NCI-H1105 treated with DMSO at 0.1 percent for 48 hours (cell line): ENCODE measurements around the gene NELL2.

ENCODE experiments used
- DNase-seq: peaks from one replicate; lab custom pipeline; 2025; lab: John Stamatoyannopoulos, UW

NELL2 gene

DNA sequence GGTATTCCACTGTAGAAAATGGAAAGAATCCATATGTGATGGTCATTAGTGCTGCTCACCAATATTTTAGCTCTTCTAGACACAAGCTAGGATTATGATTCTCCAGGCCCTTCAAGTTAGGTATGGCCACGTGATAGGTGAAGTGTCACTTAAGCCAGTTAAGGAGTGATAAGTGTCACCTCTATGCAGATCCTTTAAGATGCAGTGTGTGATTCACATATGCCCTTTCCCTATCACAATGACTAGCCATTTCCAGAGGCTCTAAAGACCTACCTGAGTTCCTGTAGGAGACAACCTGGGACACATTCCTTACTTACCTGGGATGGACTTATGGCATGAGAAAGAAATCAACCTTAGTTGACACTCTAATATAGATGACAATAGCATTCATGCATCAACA is 343.2 kb downstream of the NELL2 start:
- DNase-seq, result no peak

DNA sequence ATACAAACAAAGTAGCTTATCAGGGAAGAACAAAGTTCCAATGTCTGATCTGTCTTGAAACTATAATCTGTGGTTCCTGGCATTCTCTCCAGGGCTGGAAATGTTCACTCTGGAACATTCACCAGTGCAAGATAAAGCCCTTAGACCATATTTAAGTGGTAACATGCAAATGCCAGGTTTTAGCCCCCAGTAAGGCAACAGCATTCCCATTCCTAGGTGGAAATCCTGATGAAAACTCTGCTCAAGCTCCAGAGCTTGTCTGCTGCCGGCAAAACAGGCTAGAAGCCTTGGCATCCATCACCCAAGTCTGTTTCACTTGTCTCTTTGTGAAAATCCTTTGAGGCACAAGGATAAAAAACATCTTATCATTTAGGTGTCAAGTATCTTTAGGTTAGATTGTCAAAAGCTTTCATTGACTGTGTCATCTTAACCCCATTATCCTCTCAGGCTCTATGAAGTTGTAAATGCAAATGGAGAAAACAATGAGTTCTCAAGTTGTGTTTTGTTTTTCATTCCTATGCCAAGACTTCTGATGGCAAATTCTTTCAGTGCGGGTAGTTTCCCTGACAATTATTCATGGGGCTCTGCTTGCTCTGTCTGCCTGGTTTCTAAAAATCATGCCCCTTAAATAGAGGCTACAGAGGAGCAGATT is 344.7 kb downstream of the NELL2 start:
- DNase-seq, result no peak

- DNase-seq, result no peak
These were observed 349.4 kb downstream of the NELL2 start for GRCh38 chr12:44526655-44527182.

DNA sequence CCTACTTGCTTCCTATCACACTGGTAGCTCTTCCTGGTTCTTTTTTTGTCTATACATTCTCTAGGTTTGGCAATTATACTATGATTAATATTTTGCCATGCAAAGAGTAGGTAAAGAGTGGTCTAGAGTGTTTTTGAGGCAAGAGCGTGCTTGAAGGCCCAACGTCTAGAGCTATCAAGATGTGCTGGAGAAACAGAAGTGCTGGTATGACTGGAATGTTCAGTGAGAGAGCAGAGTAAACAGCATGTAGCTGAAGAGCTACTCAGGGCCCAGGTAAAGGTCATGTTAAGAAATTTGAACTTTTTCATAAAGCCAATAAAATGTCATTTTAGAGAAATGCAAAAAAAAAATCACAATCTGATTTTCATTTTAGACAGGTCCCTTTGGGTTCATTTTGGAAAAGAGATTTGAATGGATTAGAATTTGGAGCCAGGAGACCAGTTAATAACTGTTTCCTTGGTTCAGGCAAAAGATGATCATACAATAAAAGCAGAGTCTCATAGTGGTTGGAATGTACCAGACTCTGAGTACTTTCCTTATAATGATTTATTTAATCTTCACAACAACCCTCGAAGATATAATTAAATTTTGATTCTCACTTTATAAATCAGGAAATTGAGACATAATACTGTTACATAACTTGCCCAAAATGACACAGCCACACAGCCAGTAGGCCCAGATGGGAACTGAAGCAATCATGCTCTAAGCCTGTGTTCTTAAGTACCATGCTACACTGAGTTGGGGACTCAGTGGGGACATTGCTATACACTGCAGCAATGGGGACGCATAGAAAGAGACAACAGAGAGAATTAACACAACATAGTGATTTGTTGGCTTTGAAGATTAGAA is 350.1 kb downstream of the NELL2 start:
- no peak for DNase-seq

DNA sequence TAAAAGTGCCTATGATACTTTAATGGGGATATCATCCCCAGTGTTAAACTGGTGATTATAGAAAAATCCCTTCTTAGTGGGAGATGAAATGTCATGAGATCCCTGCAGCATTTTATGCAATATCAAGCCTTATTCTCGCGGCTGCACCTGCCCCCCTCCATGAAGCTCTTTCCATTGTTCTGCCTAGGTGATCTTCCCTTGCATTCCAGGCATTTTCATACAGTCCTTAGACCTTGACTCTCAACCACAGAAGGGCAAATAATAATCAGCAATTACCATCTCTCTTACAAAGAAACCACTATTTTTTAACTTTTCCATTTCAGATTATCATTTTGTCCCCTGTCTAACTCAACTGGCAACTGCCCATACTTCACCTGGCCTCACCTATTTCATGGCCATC is 352.3 kb downstream of the NELL2 start:
- DNase-seq, result no peak

DNA sequence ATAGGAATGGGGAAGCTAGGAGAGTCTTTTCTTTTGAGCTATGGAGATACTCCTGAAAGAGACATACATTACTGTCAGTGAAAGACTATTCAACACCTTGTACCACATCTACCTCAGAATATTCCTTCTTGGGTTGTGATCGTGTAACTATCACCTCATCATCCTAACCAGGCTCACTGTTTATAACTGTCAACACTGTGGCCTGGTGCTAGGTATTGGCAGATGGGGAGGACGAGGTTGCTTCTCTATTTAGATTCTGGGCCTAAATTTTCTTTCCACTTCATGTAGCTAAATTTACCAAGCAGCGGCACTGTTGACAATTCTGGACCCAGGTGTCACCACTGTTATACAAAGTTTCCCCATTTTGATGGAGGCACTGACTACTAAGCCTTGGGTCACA is 354.4 kb downstream of the NELL2 start:
- no peak for DNase-seq

DNA sequence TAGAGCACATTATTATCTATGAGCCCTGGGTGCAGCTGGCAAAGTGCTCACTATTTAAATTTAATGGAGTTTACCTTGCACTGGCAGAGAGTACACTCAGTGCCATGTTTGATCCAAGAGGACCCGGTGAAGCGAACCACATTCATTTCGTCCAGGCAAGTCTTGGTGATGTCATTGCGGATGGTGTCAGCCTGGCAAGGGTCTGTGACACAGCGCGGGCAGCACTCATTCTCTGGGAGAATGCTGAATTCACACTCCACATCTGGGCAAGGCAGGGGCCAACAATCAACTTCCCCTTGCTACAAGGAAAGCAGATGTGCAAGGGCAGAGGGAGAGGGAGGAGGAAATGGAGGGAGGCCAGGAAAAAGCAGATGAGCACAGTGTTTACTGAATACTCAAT is 356.2 kb downstream of the NELL2 start:
- peak; percentile 81 for DNase-seq

- no peak for DNase-seq
These were observed 364.8 kb downstream of the NELL2 start for GRCh38 chr12:44511289-44511688.

GRCh38 chr12:44510510-44510909 is 365.6 kb downstream of the NELL2 start:
- DNase-seq, result no peak

DNA sequence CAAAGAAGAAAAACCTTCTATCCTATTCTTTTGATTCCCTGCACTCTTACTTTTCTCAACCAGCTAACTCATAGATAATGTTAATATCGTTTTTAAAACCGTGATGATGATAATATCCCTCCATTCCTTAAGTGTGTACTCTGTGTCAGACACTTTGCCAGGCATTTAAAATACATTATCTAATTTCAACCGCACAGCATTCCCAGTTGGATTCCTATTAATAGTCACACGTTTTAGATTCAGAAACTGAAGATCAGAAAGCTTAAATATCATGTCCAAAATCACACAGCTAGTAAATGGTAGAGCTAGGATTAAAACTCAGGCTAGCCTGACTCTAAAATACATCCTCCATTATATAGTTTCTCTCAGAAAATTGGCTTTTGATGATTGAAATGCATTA is 366.0 kb downstream of the NELL2 start:
- no peak for DNase-seq

DNA sequence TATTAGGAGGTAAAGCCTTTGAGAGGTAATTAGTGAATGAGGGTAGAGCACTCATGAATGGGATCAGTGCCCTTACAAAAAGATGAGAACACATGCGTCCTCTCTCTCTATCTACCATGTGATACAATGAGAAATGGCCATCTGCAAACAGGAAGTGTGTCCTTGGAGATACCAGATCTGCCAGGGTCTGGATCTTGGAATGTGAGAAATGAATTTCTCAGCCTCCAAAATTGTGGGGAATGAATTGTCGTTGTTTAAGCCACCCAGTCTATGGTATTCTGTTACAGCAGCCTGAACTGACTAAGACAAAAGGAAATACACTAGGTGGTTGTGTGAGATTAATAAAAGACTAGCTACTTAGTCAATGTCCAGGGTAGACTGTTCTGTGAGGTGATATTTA is 366.6 kb downstream of the NELL2 start:
- DNase-seq, result no peak

DNA sequence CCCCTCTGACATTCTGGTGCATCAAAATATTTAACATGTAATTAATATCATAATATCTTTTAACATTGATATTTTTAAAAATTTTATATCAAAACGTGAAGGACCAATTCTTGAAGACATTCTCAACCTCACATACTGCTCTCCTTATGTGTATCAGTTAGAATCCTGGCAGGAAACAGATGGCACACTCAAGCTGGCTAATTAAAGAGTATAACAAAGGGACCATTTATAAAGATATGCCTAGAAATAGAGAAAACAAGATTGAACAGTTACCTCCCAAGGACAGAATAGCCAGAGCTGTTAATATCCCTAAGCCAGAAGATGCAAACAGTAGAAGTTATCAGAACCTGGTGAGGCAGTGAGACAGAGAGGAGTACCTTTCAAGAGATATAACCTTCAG is 368.7 kb downstream of the NELL2 start:
- peak; percentile 49 for DNase-seq

- DNase-seq, result no peak
These were observed 371.3 kb downstream of the NELL2 start for GRCh38 chr12:44504799-44505198.

GRCh38 chr12:44503329-44503728 is 372.8 kb downstream of the NELL2 start:
- DNase-seq, result no peak

GRCh38 chr12:44502681-44503080 is 373.4 kb downstream of the NELL2 start:
- no peak for DNase-seq

- no peak for DNase-seq
These were observed 375.7 kb downstream of the NELL2 start for GRCh38 chr12:44500423-44500822.

- DNase-seq, result no peak
These were observed 379.1 kb downstream of the NELL2 start for GRCh38 chr12:44497044-44497443.

GRCh38 chr12:44490181-44490580 is 385.9 kb downstream of the NELL2 start:
- DNase-seq, result no peak

GRCh38 chr12:44488180-44488579 is 387.9 kb downstream of the NELL2 start:
- DNase-seq, result no peak

- no peak for DNase-seq
These were observed 391.3 kb downstream of the NELL2 start for GRCh38 chr12:44484862-44485261.

GRCh38 chr12:44477331-44477980 is 398.7 kb downstream of the NELL2 start:
- no peak for DNase-seq

DNA sequence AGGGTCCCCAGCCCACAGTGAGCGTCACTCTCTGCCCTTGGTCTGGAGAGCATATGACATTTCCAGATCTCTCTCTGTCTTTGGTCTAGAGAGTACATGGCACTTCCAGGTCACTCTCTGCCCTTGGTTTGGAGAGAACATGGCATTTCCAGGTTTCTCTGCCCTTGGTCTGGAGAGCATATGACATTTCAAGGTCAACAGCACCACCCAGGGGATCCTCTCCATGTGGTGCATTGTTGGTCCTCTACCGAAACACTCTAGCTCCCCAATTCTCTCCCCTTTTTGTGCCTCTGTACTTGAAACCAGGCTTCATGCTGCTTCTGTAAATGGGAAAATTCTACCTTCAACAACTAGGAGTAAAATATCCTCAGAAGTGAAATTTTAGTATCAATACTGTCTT is 399.4 kb downstream of the NELL2 start:
- DNase-seq, result no peak

- DNase-seq, result no peak
These were observed 411.0 kb downstream of the NELL2 start for GRCh38 chr12:44465139-44465538.
